ENCODE results near the gene PJA2.
A peak's percentile ranks its signal among the peaks of the same experiment; 100 is the strongest.
"Not testable (repeated sequence)": the region's sequence is repeated elsewhere in the genome, so short reads cannot be mapped to it uniquely, and the experiment has no call there.

Gene PJA2, protein sequence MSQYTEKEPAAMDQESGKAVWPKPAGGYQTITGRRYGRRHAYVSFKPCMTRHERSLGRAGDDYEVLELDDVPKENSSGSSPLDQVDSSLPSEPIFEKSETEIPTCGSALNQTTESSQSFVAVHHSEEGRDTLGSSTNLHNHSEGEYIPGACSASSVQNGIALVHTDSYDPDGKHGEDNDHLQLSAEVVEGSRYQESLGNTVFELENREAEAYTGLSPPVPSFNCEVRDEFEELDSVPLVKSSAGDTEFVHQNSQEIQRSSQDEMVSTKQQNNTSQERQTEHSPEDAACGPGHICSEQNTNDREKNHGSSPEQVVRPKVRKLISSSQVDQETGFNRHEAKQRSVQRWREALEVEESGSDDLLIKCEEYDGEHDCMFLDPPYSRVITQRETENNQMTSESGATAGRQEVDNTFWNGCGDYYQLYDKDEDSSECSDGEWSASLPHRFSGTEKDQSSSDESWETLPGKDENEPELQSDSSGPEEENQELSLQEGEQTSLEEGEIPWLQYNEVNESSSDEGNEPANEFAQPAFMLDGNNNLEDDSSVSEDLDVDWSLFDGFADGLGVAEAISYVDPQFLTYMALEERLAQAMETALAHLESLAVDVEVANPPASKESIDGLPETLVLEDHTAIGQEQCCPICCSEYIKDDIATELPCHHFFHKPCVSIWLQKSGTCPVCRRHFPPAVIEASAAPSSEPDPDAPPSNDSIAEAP

DNA sequence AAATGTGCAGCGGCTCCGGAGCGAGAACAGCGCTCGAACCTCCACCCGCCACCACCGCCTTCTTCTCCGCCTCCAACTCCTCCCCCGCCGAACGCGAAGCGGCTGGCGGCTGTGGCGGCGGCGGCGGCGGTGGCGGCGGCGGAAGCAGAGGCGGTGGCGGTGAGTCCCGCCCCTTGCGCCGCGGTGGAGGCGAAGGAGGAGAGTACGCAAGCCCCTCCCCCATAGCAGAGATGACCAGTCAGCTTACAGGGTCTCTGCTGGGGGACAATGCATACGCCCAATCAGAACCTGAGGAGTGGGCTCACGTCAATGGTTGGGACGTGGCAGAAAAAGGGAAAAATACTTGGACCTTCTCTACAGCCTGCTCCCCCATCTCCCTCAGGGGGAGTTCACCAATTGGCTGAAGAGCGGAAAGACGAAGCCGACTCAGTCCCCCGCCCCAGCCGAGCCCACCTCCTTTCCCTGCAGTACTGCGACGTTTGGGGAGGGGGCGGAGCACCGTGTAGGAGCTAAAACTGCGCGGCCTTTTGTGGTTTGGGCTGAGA lies at the start of gene PJA2:
TSS of gene PJA2 (minus strand) at position 131 of the 545 bp plus-strand sequence. CDS start 26,541 bp downstream, outside the sequence.
- peak; percentile 92 to 93 for DNase-seq (ENCODE audit: low read depth in 2 of 2)

DNA sequence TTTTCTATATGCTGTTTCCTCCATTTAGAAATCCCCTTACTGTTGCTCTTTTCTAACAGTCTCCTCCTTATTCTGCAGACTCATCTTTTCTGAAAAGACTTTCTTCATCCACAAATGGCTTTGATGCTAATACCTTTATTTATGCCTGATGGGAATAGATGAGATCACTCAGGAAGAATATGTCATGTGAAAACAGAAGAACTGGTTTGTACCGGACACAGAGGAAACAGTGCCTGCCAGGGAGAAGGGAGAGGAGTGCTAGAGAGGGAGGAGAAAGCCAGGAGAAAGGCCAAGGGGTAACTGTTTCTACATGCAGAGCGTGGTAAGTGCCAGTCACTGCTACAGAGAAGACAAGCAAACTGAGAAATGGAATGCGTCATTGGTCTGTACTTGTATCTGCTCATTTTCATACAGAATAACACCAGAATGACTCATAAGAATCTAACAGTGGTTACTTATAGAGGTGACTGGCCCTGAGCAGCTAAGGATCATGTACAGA lies 45.9 kb upstream of the PJA2 start:
- no peak for DNase-seq (ENCODE audit: low read depth in 2 of 2)

DNA sequence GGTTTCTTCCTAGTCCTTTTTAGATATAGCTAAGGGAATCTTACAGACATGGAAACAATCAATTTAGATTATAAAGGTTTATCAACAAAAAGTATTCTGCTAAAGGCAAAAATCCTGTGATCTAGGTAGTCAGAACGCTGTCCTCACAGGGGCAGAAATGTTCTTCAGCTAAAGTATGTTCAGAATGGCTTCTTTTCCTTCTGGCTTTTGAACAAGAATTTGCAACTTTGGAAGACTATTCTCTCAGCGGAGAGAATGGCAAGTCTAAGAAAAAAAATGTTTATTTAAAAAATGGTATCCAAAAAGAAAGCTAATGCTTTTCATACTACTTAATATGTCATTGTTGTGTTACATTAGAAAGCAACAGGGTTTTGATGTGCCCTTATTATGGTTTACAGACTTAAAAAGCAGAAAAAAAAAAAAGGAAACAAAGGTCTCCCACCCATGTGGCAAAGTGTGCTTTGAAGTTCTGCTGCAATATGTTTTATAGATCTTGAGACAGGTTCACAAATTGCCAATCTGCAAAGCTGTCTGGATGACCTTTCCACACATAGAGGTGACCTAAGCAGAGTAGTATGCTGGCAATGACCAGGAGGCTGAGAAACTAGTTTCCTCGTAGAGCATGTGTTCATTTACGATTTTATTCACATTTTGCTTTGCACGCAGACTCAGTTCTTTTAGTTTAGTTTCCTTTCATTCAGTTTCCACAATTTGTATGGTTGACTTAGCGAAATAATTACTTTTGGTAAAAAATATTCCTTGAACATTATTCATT lies 45.1 kb upstream of the PJA2 start:
- DNase-seq (ENCODE audit: low read depth in 2 of 2) = no peak

DNA sequence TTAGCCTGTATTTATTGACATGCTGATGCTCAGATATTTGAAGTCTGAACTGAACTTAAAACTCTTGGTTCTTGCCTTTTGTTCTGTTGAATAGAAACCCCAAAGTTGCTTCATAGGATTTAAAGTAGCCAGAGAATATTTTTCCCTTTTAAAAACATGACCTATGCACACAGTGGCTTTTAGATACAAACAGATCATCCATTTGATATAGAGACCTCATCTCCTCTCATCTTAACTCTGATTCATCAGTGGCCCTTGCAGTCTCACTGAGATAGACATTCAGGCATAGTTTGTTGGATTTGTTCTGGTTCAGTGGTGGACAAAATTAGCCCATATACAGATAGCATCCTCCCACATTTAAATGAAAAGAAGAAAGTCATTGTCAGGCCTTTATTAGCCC lies 43.5 kb upstream of the PJA2 start:
- no peak for DNase-seq (ENCODE audit: low read depth in 2 of 2)

DNA sequence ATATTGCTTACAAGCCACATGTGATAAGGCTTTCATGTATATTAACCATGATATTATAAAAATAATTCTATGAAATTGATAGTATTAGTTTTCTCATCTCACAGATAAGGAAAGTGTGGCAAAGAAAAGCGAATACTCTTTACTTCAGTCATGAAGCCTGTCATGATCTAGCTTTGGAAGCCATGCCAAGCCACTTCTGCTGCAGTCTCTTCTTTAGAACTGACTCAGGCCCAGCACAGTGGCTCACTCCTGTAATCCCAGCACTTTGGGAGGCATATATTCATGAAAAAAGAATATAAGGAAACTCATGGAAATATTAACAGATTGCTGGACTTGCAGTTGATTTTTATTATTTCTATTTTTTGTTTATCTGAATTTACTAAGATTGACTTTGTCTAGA lies 42.9 kb upstream of the PJA2 start:
- DNase-seq (ENCODE audit: low read depth in 2 of 2) = no peak

DNA sequence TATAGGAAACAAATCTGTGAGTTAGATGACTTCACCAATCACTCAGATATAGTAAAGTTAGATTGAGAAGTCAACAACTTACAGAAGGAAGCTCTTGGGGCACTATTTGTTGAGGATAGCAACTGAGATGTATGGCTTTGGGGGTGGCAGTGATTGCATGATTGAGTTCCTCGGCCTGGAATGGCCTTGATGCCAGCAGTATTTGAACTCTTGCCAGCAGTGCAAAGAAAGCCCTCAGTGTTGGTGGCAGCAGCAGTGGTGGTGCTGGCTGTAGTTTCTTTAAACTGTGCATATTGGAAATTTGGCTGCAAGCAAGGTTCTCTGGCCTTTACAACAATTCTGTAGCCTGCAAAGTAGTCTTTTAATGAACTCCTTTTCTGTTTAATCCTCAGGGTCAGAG lies 41.4 kb upstream of the PJA2 start:
- no peak for DNase-seq (ENCODE audit: low read depth in 2 of 2)

DNA sequence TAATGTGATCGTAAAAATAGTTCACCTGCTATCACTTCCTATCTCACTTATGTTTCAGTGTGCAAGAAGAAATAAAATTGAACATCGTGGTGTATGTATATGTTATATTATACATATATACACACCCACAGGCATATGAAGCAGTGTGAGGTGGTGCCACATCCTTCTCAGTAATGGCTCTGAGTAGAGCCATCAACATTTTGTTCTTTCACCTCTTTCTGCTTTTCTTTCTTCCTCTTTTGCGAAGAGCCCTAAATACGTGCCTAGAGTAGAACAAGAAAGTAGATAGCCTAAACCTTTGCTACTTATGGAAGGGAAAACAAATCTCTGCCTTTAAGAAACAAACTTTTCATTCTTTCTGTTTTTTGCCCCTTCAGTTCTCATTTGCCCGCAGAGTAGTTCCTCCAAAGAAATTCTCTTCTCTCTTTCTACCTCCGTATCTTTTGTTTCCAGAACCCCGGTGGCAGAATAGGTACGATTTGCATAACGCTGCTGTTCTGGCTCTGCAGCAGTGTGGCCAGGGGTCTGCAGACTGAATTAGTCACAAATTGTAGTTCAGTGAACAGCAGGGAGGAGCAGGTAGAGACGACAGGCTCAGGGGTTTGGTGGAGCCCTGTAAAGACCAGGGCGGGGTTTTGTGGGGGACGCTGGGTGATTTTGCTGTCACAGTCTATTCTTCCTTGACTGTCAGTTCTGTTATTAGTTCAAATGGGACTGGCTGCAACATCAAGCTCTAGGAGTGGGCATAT lies 40.5 kb upstream of the PJA2 start:
- no peak for DNase-seq (ENCODE audit: low read depth in 2 of 2)

DNA sequence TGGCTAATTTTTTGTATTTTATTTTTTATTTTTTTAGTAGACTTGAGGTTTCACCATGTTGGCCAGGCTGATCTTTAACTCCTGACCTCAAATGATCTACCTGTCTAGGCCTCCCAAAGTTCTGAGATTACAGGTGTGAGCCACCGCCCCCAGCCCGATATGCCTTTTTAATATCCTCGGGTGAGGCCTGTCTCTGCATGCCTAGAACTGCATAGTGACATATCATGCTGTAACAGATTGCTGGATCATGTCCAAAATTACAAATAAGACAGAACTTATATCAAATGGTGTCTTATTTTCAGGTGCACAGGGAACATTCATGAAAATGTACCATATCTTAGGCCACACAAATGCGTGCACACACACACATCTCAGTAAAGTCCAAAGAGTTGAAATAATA lies 39.1 kb upstream of the PJA2 start:
- DNase-seq (ENCODE audit: low read depth in 2 of 2) = no peak

DNA sequence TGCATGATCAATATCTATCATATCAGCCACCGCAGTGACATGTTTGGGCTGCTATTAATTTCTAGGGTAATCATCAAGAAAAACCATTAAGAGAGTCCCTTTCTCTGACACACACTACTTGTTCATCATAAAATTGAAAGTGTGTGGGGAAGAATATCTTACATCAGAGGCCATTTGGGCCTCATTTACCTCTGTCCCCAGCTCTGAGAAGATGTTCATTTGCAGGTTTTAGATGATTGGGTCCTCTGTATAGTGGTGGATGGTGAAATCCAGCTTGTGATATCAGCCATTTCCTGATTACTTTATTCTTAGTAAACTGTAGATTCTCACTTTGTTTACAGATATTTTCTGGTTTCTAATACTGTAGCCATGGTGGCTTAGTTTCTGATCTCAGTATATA lies 29.8 kb upstream of the PJA2 start:
- DNase-seq (ENCODE audit: low read depth in 2 of 2) = no peak

DNA sequence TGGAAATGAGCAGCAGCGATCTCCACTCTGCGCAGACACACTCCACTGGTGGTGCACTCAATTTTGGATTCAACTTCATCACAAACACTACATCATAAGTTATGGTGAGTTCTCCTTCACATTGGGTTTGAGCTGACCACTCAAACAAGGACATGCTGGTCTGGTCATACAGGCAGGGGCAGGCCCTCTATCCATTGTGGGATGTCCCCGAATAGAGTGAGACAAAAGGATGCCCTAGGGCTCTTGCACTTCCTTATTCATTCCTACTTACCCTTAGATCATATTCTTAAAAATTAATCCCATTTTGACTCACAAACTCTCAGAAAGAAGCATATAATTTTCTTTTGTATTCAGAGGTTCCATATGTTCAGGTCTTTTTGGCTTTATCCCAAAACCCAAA lies 16.3 kb upstream of the PJA2 start:
- DNase-seq (ENCODE audit: low read depth in 2 of 2) = no peak

DNA sequence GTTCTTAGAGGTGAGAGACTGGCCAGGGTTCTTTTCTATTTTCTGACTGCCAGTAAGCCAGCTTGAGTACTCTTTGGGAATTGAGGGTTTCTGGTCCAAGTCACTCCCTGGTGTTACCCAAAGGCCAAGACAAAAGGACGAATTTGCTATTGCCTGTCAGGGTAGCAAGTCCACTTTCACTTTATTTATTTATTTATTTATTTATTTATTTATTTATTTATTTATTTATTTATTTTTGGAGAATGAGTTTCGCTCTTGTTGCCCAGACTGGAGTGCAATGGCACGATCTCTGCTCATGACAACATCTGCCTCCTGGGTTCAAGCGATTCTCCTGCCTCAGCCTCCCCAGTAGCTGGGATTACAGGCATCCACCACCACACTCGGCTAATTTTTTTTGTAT lies 15.7 kb upstream of the PJA2 start:
- not testable (repeated sequence) for DNase-seq (ENCODE audit: low read depth in 2 of 2)

DNA sequence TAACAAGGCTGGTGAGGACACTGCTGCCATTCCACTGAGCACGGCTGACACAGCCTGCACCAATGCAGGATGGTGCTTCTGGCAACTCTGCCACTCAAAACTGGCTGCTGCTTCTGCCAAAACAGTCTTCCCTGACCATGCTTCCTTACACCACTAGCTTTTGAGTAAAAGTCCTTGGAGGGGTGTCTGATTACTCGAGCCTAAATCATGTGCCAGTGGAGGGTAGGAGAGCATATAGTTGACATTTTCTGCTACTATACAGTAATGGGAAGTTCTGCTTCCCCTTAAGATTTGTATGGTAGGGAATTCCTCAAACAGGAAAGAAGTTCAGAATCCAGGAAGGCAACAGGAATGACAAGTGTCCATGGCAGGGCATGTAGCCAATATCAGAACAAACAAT lies 12.2 kb upstream of the PJA2 start:
- DNase-seq (ENCODE audit: low read depth in 2 of 2) = no peak

DNA sequence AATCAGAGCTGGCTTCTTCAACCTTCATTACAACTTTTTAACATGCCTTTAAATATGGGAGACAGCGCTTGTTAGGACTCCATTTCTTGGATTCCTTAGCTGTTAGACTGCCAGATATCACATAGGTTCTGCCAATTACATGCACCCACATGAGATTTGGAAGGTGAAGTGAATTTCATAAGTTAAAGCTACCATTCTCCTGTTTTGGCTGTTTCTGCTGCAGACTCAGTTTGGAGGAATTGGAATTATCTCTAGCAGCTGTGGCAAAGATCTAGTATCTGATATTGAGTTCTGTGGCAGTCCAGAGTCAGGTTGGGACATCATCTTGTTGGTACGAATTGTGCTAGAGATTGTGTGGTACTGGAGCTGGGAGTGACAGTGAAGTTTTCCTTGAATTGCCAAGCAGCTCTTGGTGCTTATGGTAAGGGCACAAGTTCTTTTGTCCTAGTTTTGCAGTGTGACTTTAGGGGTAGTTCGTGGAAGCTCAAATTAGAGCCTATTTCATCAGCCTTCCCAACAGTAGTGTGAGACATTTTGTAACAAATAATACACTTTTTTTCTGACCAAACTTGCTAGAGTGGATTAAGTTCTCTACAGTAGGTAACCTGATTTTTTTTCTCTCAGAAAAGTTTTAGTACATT lies 9.1 kb upstream of the PJA2 start:
- DNase-seq (ENCODE audit: low read depth in 2 of 2) = no peak

DNA sequence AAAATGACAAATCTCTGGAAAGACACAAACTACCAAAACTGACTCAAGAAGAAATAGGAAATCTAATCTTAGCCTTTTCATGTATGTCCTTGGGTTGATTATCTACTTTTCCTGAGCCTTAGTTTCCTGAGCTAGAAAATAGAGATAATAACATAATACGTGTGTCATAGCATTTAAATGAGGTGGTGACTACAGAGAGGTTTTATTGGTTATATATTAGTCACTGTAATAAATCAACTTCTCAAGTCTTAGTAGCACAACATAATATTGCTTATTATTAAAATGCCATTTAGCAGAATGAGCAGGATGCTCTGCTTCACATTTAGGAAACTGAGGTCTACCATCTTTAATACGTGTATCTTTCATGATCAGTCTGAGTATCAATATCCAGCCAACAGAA lies 7.1 kb upstream of the PJA2 start:
- DNase-seq (ENCODE audit: low read depth in 2 of 2) = no peak

DNA sequence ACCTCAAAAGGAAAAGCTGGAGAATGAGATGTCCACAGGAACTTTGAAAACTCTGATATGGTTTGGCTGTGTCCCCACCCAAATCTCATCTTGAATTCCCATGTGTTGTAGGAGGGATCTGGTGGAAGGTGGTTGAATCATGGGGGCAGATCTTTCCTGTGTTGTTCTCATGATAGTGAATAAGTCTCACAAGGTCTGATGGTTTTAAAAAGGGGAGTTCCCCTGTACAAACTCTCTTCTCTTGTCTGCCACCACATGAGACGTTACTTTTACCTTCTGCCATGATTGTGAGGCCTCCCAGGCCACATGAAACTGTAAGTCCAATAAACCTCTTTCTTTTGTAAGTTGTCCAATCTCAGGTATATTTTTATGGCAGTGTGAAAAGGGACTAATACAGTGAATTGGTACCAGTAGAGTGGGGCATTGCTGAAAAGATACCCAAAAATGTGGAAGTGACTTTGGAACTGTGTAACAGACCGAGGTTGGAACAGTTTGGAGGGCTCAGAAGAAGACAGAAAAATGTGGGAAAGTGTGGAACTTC lies 4.2 kb upstream of the PJA2 start:
- DNase-seq (ENCODE audit: low read depth in 2 of 2) = not testable (repeated sequence)

DNA sequence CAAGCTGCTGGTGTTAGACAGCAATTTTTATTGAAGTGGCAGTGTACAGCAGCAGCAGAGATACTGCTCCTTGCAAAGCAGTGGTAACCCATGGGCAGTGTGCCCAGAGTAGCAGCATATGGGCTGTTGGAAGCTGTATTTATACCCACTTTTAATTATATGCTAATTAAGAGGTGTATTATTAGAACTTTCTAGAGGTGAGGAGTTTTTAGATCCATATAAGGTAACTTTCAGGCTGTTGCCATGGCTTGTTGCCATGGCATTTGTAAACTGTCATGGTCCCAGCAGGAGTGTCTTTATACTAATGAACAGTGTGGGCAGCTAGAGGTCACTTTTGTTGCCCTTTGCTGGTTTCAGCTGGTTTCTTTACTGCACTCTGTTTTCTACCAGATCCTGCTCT lies 3.7 kb upstream of the PJA2 start:
- no peak for DNase-seq (ENCODE audit: low read depth in 2 of 2)

DNA sequence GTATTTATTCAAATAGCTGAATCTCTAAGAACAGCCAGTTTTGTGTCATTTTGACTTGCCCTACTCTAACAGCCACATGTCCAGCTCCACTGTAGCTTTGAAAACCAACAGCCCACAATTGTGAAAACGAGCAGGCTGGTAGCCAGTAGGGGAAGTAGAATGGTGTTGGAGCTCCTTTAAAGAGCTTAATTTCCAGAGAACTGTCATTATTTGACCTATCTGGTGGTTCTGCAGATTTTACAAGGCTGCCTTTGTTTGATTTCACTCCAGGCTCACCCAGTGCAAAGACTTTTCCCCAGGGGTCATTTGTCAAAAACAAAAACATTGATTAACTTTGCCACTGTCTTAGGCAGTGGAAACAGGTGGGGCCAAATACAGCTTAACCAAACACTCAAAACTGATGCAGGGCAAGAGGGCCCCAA lies 3.2 kb upstream of the PJA2 start:
- DNase-seq (ENCODE audit: low read depth in 2 of 2) = no peak

DNA sequence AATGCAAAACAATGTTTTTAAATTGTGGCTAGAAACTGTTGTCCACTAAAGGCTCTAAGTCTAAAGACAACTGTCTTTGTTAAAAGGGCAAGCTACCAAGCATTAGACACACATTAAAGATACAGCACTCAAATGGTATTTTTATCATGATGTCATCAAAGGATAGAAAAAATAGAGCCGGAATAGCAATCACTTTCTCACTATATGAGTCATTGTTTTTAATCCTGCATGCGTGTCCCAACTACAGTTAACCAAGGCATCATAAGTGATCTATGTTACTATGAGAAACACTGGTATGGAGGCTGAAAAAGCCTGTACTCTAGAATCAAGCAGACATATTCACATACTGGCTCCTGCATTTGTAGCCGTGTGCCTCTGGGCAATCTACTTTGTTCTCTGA lies 1.9 kb upstream of the PJA2 start:
- DNase-seq (ENCODE audit: low read depth in 2 of 2) = no peak

DNA sequence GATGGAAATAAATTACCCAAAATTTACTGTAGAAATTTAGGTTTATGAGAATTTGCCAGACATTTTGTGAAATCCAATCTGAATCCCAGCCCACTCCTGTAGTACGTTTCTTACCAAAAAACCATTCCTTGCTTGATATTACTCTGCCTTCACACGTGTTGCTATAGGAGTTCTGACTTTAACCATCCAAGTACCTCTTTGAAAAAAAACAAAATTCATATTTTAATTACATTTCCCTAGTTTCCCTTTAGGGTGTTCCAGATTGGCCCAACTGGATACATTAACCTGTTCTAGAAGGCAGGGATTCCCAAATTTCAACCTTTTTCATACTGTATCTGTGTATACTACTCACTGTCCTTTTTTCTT lies 1.4 kb upstream of the PJA2 start:
- DNase-seq (ENCODE audit: low read depth in 2 of 2) = no peak

DNA sequence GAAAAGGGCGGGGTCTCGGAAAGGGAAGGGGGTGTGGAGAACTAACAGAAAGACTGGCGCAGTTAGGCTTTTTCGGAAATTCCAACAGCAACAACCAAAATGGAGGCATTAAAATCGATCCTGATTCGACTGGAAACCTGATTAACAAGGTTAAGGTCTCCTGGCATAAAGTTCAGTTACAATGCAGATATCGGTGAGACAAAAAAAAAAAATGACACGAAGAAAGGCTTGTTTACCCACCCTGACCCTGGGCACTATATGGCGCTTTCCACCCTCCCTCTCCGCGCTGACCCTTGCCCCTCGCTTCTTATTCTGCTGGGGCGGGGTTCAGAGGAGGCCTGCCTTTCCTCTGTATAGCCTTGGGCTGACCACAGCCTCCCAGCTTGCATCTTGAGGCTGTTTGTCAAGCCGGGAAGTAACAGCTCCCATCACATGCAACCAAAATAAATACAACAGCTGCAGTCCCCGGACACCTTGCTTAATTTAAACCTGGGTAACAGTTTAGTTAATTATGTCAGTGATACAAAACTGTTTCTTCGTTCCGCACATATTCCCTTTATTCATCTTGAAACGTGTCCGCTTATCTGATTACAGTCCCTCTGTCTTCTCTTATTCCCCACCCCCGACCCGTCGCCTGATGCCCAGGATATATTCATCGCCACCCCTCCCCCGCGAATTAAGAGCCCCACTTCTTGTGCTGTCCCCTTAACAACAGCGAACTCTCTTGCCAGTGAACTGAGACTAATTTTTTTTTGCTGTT lies 795 bp upstream of the PJA2 start:
- peak in 1 of 2 donors; percentile 10 for DNase-seq (ENCODE audit: low read depth in 2 of 2)

All from stimulated activated CD8-positive, alpha-beta memory T cell treated with anti-CD3 and anti-CD28 coated beads, Interleukin-2, amount 100 ng/mL, for 48 hours (primary cell).